Iris pigment epithelial cell (primary cell): ENCODE results near the gene LURAP1L.

ENCODE experiments used
- DNase-seq: peaks from one replicate; pipeline ENCODE4 v3.0.0-alpha.2; 2011; ENCODE audit warnings: low read depth

LURAP1L gene

DNA sequence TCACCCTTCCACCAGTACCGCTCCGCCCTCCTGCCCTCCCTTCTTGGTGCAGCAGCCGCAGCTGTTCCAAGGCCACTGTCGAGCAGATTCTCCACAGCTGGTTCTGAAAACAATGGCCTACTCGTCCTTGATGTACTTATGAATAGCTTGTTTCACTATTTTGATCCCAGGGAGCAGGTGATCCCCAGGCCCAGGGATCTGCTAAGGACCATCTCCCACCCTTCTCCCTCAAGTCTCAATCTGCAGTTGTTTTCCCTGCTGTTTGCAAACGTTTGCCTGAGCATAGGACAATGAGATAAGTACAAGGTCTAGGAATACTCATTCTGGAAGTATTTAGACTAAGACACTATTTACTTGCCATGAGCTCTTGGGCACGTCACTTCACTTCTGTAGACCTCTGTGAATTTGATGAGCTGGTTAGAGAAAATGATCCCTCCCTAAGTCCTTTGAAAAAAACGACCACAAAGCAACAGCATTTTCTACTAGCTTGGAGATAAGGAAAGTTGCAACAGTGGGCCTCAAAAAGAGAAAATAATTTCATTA, 1.8 kb downstream of the LURAP1L start:
- DNase-seq: peak; percentile 82

GRCh38 chr9:12777121-12778022, 2.6 kb downstream of the LURAP1L start:
- no peak for DNase-seq

DNA sequence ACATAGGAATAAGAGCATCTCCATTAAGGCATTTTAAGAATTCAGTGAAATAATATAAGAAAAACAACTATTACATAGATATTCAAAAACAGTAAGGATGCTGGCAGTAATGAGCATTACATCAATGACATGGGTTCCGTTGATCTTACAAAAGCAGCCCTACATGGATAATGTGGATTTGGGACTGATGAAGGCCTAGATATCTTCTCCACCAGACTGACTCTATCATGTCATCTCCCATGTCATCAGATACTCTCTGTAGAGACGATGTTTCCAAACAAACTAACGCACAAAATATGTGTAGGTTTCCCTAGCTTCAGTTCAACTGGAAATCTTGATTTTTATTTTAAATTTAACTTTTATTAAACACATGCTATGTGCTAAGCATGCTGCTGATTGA, 3.6 kb downstream of the LURAP1L start:
- DNase-seq: no peak

DNA sequence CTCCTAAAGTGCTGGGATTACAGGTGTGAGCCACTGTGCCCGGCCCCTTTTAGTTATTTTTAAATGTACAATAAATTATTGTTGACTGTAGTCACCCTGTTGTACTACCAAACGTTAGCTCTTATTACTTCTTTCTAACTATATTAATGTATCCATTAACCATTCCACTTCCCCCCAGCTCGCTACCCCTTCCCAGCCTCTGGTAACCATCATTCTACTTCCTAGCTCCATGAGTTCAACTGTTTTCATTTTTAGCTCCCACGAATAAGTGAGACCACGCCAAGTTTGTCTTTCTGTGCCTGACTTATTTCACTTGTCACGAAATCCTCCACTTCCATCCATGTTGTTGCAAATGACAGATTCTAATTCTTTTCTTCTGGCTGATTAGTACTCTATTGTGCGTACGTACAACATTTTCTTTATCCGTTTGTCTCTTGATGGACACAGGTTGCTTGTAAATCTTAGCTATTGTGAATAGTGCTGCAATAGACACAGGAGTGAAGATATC, 6.5 kb downstream of the LURAP1L start:
- DNase-seq: no peak

DNA sequence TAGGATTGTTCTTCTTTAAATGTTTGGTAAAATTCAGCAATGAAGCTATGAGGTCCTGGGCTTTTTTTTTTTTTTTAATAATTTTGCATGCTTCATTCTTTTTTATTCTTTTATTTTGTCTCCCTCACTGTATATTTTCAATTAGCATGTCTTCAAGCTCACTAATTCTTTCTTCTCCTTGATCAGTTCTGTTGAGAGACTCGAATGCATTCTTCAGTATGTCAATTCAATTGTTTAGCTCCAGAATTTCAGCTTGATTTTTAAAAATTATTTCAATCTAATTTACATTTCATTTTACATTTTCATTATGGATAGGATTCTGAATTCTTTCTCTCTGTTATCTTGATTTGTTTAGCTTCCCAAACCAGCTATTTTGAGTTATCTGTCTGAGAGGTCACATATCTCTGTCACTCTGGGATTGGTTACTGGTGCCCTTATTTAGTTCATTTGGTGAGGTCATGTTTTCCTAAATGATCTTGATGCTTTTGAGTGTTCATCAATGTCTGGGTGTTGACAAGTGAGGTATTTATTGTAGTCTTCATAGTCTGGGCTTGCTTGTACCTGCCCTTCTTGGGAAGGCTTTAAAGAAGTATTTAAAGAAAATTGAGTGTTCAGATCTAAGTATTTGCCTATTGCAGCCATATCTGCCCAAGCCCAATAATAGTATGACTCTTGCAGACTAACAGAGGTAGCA, 9.1 kb downstream of the LURAP1L start:
- no peak for DNase-seq

GRCh38 chr9:12784461-12785259, 9.8 kb downstream of the LURAP1L start:
- DNase-seq: peak; percentile 97

DNA sequence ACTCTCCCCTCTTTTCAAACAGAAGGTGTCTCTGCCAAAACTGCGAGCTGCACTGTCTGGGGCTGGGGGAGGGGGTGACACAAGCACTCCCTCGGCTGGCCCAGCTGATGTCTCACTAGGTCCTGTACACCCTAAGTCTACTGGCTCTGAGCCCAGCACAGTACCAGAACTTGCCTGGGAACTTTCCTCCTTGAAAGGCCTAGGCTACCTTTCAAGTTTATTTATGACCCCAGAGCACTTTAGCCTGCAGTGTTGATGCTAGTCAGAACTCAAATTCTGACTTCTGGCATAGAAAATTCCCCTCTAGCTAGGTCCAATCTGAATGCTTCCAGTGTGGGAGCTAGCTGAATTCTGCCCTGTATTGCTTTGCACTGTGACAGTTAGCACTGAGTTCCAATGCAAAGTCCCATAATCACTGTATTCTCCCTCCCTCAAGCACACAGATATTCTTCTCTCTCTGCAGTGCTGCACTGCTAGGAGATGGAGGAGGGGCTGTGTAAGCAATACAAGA, 10.5 kb downstream of the LURAP1L start:
- peak; percentile 61 for DNase-seq

GRCh38 chr9:12785941-12786340, 11.1 kb downstream of the LURAP1L start:
- no peak for DNase-seq

DNA sequence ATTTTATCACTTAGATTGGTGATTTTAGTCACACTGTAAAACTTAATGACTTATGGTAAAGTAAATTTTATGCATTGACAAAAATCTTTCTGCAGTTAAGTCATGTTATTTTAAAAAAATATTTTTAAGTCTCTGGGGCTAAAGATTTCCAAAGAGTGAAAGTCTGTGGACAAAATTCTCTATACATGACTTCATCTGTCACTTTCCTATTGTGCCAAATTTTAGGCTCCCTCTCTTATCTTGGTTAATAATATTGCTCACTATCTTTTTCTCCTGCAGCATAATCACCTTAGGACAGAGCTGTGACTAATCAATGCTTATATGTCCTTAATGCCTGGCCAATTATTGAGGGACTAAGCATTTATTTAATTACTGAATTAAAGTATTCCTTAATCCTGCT, 15.2 kb downstream of the LURAP1L start:
- DNase-seq: no peak

- no peak for DNase-seq
These were observed 16.1 kb downstream of the LURAP1L start for GRCh38 chr9:12790883-12791282.

DNA sequence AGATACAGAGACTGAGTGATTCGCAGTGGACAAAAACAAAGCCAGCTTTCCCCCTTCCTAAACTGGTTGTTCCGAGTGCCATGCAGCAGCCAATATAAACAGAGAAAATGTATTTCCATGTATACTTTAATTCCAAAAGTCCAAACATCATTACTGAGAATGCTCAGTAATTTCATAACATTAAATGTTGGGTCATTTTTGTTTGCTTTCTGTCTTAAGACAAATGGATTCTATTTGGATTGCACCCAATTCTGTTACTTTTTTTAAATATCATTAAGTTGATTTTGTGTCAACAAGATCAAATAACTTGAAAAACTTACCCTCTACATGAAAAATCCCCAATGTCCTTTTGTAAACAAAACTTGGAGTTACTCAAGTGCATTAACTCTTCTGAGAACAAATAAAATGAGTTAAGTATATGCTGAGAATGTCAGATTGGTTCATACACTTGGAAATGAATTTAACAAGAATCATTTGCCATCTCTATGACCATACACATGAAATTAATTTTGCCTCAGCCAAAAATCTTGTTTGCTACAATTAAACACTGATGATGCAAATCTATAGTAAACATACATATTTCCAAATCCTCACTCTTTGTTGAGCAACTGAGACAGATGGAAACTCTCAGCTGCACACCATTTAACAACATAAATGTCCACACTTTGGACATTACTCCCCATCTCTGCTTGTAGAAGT, 19.4 kb downstream of the LURAP1L start:
- no peak for DNase-seq

DNA sequence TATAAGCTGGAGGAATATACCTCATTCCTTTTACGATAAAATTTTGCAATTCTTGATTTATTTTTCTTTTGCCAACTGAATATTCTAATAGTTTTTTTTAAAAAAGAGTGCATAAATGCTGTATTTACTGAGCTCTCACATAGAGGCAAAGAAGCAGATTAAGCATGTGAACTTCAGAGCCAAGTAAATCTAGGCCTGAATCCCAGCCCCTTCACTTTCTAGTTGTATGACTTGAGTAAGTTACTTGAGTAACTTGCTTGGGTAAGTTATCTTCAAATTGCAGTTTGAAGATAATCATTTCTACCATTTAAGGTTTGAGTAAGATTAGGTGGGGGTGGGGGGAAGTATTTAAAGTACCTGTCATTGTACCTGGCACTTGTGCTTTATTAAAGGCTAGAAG, 21.8 kb downstream of the LURAP1L start:
- no peak for DNase-seq

DNA sequence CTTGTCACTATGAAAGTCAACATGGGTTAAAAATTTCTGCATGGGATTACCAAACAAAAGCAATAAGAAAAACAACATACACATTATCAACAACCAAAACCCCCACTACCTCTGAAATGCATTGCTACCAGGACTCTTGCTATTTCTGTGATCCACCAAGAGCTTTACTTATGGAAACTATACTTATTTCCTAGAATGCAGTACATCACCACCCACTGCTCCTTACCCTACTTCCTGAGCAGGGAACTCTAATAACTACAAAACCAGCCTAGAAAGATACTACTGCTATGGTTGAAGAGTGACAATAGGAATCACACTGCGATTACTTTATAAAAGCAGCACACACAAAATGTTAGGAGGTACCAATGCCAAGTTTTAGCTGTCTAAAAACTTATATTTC, 22.2 kb downstream of the LURAP1L start:
- no peak for DNase-seq

GRCh38 chr9:12798066-12798770, 23.4 kb downstream of the LURAP1L start:
- no peak for DNase-seq

- no peak for DNase-seq
These were observed 26.4 kb downstream of the LURAP1L start for GRCh38 chr9:12801187-12801586.

GRCh38 chr9:12801663-12802062, 26.8 kb downstream of the LURAP1L start:
- DNase-seq: no peak

DNA sequence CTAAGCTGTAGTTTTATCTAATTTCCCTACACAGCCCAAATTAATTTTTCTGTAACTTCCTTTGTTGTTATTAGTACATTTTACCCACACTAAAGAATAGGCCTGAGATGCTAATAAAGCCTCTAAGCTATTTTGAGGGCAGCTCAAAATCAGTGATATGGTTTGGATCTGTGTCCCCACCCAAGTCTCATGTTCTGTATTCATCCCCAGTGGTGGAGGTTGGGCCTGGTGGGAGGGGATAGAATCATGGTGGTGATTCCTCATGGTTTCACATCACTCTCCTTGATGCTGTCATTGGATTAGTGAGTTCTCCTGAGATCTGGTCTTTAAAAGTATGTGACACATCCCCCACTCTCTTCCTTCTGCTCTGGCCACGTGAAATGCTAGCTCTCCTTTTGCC, 27.3 kb downstream of the LURAP1L start:
- DNase-seq: no peak

DNA sequence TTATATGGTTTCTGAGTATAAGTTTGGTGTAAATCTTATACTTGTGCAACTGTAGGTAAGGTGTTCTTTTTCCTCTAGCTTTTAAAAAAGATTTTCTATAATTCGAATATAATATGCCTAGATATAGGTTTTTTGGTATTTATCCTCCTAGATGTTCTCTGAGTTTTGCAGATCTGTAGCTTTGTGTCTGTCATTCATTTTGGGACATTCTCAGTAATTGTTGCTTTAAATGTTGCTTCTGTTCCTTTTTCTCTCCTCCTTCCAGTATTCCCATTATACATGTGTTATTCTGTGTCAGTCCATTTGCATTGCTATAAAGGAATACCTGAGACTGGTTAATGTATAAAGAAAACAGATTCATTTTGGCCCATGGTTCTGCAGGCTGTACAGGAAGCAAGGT, 33.7 kb downstream of the LURAP1L start:
- no peak for DNase-seq

DNA sequence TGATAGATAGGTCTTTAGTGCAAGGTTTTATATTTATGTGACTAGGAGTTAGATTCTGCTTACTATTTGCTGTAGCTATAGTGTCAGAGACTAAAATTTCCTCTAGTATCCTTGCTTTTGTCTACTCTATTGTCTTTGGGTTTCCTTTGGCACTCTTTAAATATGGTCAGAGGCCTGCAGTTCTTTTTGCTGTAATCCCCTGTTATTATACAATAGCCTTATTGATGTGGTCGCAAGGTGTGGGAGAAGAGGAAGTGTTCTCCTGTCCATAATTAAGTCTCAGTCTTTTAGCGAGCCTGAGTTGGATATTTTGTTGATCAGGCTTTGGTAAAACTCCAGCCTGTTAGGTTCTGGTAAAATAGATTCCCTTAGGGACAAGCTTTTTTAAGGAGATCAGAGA, 34.9 kb downstream of the LURAP1L start:
- no peak for DNase-seq

GRCh38 chr9:12811935-12812334, 37.1 kb downstream of the LURAP1L start:
- no peak for DNase-seq

DNA sequence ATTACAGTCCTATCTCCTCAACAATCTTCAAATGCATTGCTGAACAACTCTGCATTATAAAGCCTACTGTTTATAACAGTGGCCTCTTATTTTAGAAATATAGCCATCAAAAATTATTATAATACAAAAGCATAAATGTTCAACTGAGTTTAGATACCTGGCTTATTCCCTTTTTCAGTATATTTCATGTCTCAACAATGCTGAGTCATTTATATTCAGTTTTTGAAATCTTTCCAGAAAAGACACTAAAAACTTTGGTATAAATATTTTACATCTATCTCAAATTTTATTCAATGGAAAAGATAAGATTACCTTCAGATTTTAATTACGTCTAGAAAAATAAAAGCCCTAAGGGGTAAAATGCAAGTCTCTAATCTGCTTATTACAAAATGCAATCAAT, 37.9 kb downstream of the LURAP1L start:
- DNase-seq: no peak
